Neural cell (in vitro differentiated cells): Measurements from ENCODE around the gene SPHK2. TPM values are rescaled to one million over a fixed set of nuclear protein-coding genes. Genes with fewer than 3 reads are reported as not detected.
"Not testable (repeated sequence)": the region's sequence is repeated elsewhere in the genome, so short reads cannot be mapped to it uniquely, and the experiment has no call there.

Experiments
- H2AFZ ChIP-seq: fragments of 200-600, 300-800 bp; sonication (generic), shearing (Covaris generic); 2 replicates; pipeline ENCODE4 v1.6.0; 2014; ENCODE audit warnings: low read depth, mild to moderate bottlenecking, antibody characterized with exemption, low read length, moderate library complexity
- H3F3A ChIP-seq: fragments of 200-600 bp; shearing (Covaris generic); 2 replicates; pipeline ENCODE4 v1.6.1; 2016; ENCODE audit warnings: mild to moderate bottlenecking, moderate library complexity, mixed read lengths, antibody characterized with exemption, low read length; ENCODE audit not compliant: insufficient read depth, poor library complexity, severe bottlenecking
- H3K27ac ChIP-seq: fragments of 200-600, 300-800 bp; sonication (generic), shearing (Covaris generic); 2 replicates; pipeline ENCODE4 v1.5.1; 2014; ENCODE audit warnings: mild to moderate bottlenecking, low read length, moderate library complexity
- H3K27me3 ChIP-seq: fragments of 300-800, 200-600 bp; sonication (generic), shearing (Covaris generic); 2 replicates; pipeline ENCODE4 v1.6.0; 2014; ENCODE audit warnings: mild to moderate bottlenecking, low read depth, low read length, moderate library complexity; ENCODE audit not compliant: insufficient read depth
- H3K36me3 ChIP-seq: fragments of 300-800, 200-600 bp; sonication (generic), shearing (Covaris generic); 2 replicates; pipeline ENCODE4 v1.5.1; 2014; ENCODE audit warnings: mild to moderate bottlenecking, antibody characterized with exemption, low read length, moderate library complexity; ENCODE audit not compliant: insufficient read depth
- H3K4me2 ChIP-seq: fragments of 300-800, 200-600 bp; sonication (generic), shearing (Covaris generic); 2 replicates; pipeline ENCODE4 v1.6.0; 2014; ENCODE audit warnings: mild to moderate bottlenecking, low read length
- H3K4me3 ChIP-seq: fragments of 300-800, 200-600 bp; sonication (generic), shearing (Covaris generic); 2 replicates; pipeline ENCODE4 v1.5.1; 2014; ENCODE audit warnings: mild to moderate bottlenecking, low read length, moderate library complexity
- H3K79me2 ChIP-seq: fragments of 200-600 bp; shearing (Covaris generic); replicated peaks from 2 replicates; pipeline ENCODE4 v1.6.0; 2014; ENCODE audit warnings: mild to moderate bottlenecking, low read length, moderate library complexity; ENCODE audit not compliant: insufficient read depth
- H3K9ac ChIP-seq: fragments of 300-800, 200-600 bp; sonication (generic), shearing (Covaris generic); 2 replicates; pipeline ENCODE4 v1.6.1; 2016; ENCODE audit warnings: mild to moderate bottlenecking, low read length, mixed read lengths
- H3K9me2 ChIP-seq: fragments of 200-600 bp; shearing (Covaris generic); 2 replicates; pipeline ENCODE4 v1.6.1; 2016; ENCODE audit warnings: mild to moderate bottlenecking, low read length, mixed read lengths; ENCODE audit not compliant: insufficient read depth
- H3K9me3 ChIP-seq: fragments of 200-600, 300-800 bp; sonication (generic), shearing (Covaris generic); 2 replicates; pipeline ENCODE4 v1.6.1; 2016; ENCODE audit warnings: mild to moderate bottlenecking, mixed run types, low read length, moderate library complexity, mixed read lengths
- H4K20me1 ChIP-seq: fragments of 200-600 bp; shearing (Covaris generic); 2 replicates; pipeline ENCODE4 v1.6.1; 2016; ENCODE audit warnings: mild to moderate bottlenecking, mixed run types; ENCODE audit not compliant: insufficient read depth
- CTCF ChIP-seq: fragments of 450-650 bp; IDR thresholded peaks from 2 replicates; pipeline ENCODE4 v1.5.1; 2014; ENCODE audit warnings: antibody characterized with exemption, mild to moderate bottlenecking, moderate library complexity; ENCODE audit not compliant: poor library complexity, severe bottlenecking
- EP300 ChIP-seq: fragments of 450-650 bp; conservative IDR thresholded peaks from 2 replicates; pipeline ENCODE4 v1.6.1; 2014; ENCODE audit warnings: antibody characterized with exemption, mild to moderate bottlenecking, moderate library complexity; ENCODE audit not compliant: poor library complexity, severe bottlenecking
- EZH2 ChIP-seq: fragments of 200-600, 300-800 bp; shearing (Covaris generic), sonication (generic); IDR thresholded peaks from 2 replicates; pipeline ENCODE4 v1.6.1; 2014; ENCODE audit warnings: antibody characterized with exemption, low read length, borderline replicate concordance, mild to moderate bottlenecking; ENCODE audit not compliant: insufficient read depth, poor library complexity, severe bottlenecking
- MXI1 ChIP-seq: fragments of 450-650 bp; conservative IDR thresholded peaks from 2 replicates; pipeline ENCODE4 v1.6.1; 2014; ENCODE audit warnings: antibody characterized with exemption, mild to moderate bottlenecking; ENCODE audit not compliant: poor library complexity, severe bottlenecking
- POLR2AphosphoS5 ChIP-seq: IDR thresholded peaks from 2 replicates; pipeline ENCODE4 v1.6.1; 2012
- RAD21 ChIP-seq: fragments of 450-650 bp; conservative IDR thresholded peaks from 2 replicates; pipeline ENCODE4 v1.6.1; 2014; ENCODE audit warnings: antibody characterized with exemption, mild to moderate bottlenecking, moderate library complexity
- REST ChIP-seq: IDR thresholded peaks from 2 replicates; pipeline ENCODE4 v1.6.1; 2012; ENCODE audit warnings: borderline replicate concordance
- SMC3 ChIP-seq: fragments of 450-650 bp; conservative IDR thresholded peaks from 2 replicates; pipeline ENCODE4 v1.6.1; 2014; ENCODE audit warnings: antibody characterized with exemption, mild to moderate bottlenecking, moderate library complexity; ENCODE audit not compliant: poor library complexity
- TAF1 ChIP-seq: IDR thresholded peaks from 2 replicates; pipeline ENCODE4 v1.6.1; 2012; ENCODE audit warnings: low read depth
- polyA plus RNA-seq: library from polyadenylated mRNA; depleted of rRNA; stranded (reverse); fragments of >200 nt; gene quantifications from 2 replicates; pipeline ENCODE4 v1.2.3, GENCODE V29; 2014

Gene SPHK2
- polyA plus RNA-seq, 1 donor from 2014 or later: 22.6 TPM

- Histone ChIP-seq H3K27me3 (no peaks in the 10 kb centered on the region), H3K4me2 (no peak overlapping the region), H3K4me3 (no peak overlapping the region), H3K9me3 (no peaks in the 10 kb centered on the region), H2AFZ (no peak overlapping the region), H3K27ac (no peak overlapping the region), H4K20me1 (no peaks in the 10 kb centered on the region), H3K36me3 (no peaks in the 10 kb centered on the region), H3K9me2 (no peaks in the 10 kb centered on the region), H3K9ac (no peak overlapping the region), H3K79me2 (no peaks in the 10 kb centered on the region), H3F3A (no peaks in the 10 kb centered on the region)
- TF ChIP-seq POLR2AphosphoS5 (no peak), EZH2 (no peak), CTCF (no peak), SMC3 (no peak), RAD21 (no peak), EP300 (no peak), TAF1 (no peak), MXI1 (no peak), REST (no peak)
These were observed 58.9 kb downstream of the SPHK2 start for GRCh38 chr19:48678201-48678600.

- not testable (repeated sequence) for H2AFZ ChIP-seq, H3K27ac ChIP-seq
These were observed 60.7 kb downstream of the SPHK2 start for GRCh38 chr19:48680006-48680405.

More at GRCh38 chr19:48680006-48680405, 60.7 kb downstream of the SPHK2 start:
- not testable (repeated sequence) for H3K9me3 ChIP-seq, H3K79me2 ChIP-seq, H3K36me3 ChIP-seq, H3K4me3 ChIP-seq, H3K27me3 ChIP-seq, H3F3A ChIP-seq, H3K9ac ChIP-seq, H3K4me2 ChIP-seq, H4K20me1 ChIP-seq, H3K9me2 ChIP-seq

Other genes starting within 250 kb of the SPHK2 start
- 42.3 and 46.9 TPM in 2 replicates for gene KDELR1, start 228.0 kb upstream of the SPHK2 start, polyA plus RNA-seq
- 1.8 and 2.8 TPM in 2 replicates for gene GRIN2D, start 225.8 kb upstream of the SPHK2 start, polyA plus RNA-seq
- 10.6 and 11.8 TPM in 2 replicates for gene GRWD1, start 173.5 kb upstream of the SPHK2 start, polyA plus RNA-seq
- gene KCNJ14, start 163.9 kb upstream of the SPHK2 start, polyA plus RNA-seq: 1.1 and 1.6 TPM in 2 replicates
- 314 and 397 TPM in 2 replicates for gene CYTH2, start 150.1 kb upstream of the SPHK2 start, polyA plus RNA-seq
- 8.1 and 17.1 TPM in 2 replicates for gene LMTK3, start 107.7 kb upstream of the SPHK2 start, polyA plus RNA-seq
- not detected in 2 replicates for gene SULT2B1, start 67.3 kb upstream of the SPHK2 start, polyA plus RNA-seq
- not detected in 2 replicates for gene SPACA4, start 12.8 kb upstream of the SPHK2 start, polyA plus RNA-seq
- 0.73 and 1.2 TPM in 2 replicates for gene FAM83E, start 4.4 kb upstream of the SPHK2 start, polyA plus RNA-seq
- gene RPL18, start 328 bp upstream of the SPHK2 start, polyA plus RNA-seq: 2,102 and 2,180 TPM in 2 replicates
- 1.0 and 3.6 TPM in 2 replicates for gene DBP, start 17.9 kb downstream of the SPHK2 start, polyA plus RNA-seq
- 105 and 108 TPM in 2 replicates for gene CA11, start 26.7 kb downstream of the SPHK2 start, polyA plus RNA-seq
- gene NTN5, start 53.5 kb downstream of the SPHK2 start, polyA plus RNA-seq: 1.0 TPM in 1 of 2 replicates, not detected in the other
- gene FUT2, start 76.5 kb downstream of the SPHK2 start, polyA plus RNA-seq: not detected in 2 replicates
- gene MAMSTR, start 100.2 kb downstream of the SPHK2 start, polyA plus RNA-seq: 0.36 and 0.96 TPM in 2 replicates
- 0.26 TPM in 1 of 2 replicates, not detected in the other for gene RASIP1, start 121.1 kb downstream of the SPHK2 start, polyA plus RNA-seq
- not detected in 2 replicates for gene IZUMO1, start 127.4 kb downstream of the SPHK2 start, polyA plus RNA-seq
- 0.15 and 0.26 TPM in 2 replicates for gene FUT1, start 133.1 kb downstream of the SPHK2 start, polyA plus RNA-seq
- not detected in 2 replicates for gene FGF21, start 136.0 kb downstream of the SPHK2 start, polyA plus RNA-seq
- 19.5 and 28.5 TPM in 2 replicates for gene BCAT2, start 191.5 kb downstream of the SPHK2 start, polyA plus RNA-seq
- gene HSD17B14, start 217.0 kb downstream of the SPHK2 start, polyA plus RNA-seq: 0.40 and 0.44 TPM in 2 replicates
- gene PLEKHA4, start 249.1 kb downstream of the SPHK2 start, polyA plus RNA-seq: not detected in 2 replicates